ENCODE data around the gene KRTAP17-1. TPM values are rescaled to one million over a fixed set of nuclear protein-coding genes. Genes with fewer than 3 reads are reported as not detected.
A peak's percentile ranks its signal among the peaks of the same experiment; 100 is the strongest.

The KRTAP17-1 gene
- total RNA-seq, 2 donors from 2014 or later = not detected

DNA sequence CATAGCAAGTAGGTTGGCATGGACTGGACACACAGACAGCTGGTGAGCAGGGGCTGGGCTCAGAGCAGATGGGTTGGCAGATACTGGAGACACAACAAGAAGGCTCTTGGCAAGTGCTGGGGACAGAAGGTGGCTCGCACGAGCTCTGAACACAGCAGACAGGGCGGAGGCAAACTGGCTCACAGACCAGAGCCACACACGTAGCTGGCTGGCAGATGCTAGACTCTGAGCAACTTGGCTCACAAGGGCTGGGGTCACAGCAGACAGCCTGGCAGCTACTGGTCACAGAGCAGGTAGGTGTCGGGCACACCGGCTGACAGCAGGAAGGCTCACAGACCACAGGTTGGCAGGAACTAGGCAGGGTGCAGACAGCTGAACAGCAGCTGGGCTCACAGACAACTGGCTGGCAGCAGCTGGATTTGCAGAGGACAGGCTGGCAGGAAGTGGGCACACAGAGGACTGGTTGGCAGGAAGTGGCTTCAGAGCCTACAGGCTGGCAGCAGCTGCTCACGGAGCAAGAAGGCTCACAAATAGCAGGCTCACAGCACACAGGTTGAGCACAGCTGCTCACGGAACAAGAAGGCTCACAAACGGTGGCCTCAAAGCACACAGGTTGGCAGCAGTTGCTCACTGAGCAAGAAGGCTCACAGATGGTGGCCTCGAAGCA, 7.1 kb downstream of the KRTAP17-1 start:
- WGBS = 26% methylated on average over 8 of the region's 10 CpGs
- no peaks in the 10 kb centered on the region for H3K36me3 ChIP-seq
- intact Hi-C loops (cut with DNase I) = no loop called here
- DNase-seq (ENCODE audit: low spot score) = peak; percentile 44
- TF ChIP-seq, protein P1, sequence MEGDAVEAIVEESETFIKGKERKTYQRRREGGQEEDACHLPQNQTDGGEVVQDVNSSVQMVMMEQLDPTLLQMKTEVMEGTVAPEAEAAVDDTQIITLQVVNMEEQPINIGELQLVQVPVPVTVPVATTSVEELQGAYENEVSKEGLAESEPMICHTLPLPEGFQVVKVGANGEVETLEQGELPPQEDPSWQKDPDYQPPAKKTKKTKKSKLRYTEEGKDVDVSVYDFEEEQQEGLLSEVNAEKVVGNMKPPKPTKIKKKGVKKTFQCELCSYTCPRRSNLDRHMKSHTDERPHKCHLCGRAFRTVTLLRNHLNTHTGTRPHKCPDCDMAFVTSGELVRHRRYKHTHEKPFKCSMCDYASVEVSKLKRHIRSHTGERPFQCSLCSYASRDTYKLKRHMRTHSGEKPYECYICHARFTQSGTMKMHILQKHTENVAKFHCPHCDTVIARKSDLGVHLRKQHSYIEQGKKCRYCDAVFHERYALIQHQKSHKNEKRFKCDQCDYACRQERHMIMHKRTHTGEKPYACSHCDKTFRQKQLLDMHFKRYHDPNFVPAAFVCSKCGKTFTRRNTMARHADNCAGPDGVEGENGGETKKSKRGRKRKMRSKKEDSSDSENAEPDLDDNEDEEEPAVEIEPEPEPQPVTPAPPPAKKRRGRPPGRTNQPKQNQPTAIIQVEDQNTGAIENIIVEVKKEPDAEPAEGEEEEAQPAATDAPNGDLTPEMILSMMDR (IDR thresholded peaks at IDR 0.05) = no peak
- peak; percentile 31 for TF ChIP-seq POLR2AphosphoS5 (IDR thresholded peaks at IDR 0.05)
- no peak for TF ChIP-seq POLR2A (IDR thresholded peaks at IDR 0.05)
- H3K4me1 ChIP-seq (replicated peaks) = no peaks in the 10 kb centered on the region
- H3K9me3 ChIP-seq = no peaks in the 10 kb centered on the region
- H3K4me3 ChIP-seq = no peak overlapping the region
- no peak overlapping the region for H3K27ac ChIP-seq
- H3K27me3 ChIP-seq (replicated peaks; ENCODE audit: insufficient read depth) = no peaks in the 10 kb centered on the region

DNA sequence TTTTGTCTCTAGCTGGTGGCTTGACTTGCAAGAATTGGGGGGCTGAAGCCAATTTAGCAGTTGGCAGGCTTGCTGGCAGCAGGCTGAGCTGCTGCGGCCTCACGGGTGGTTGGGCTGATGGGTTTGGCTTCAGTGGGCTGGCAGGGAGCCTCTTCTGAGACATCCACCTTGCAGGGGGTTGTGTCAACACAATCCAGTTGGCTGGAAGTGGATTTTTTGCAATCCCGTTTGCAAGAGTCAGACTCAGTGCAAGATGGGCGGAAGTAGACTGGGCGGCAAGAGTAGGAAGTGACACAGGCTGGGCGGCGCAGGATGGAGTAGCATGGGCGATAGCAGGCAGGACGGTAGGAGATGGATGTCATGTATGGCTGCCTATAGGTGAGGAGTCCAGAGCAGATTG, 7.9 kb downstream of the KRTAP17-1 start:
- intact Hi-C loops (cut with DNase I) = no loop called here
- no peak for DNase-seq (ENCODE audit: low spot score)
- TF ChIP-seq, protein P1 (IDR thresholded peaks at IDR 0.05) = no peak
- TF ChIP-seq POLR2A (IDR thresholded peaks at IDR 0.05) = no peak
- no peak for TF ChIP-seq POLR2AphosphoS5 (IDR thresholded peaks at IDR 0.05)
- 73% methylated on average over 9 of the region's 9 CpGs for WGBS
- Histone ChIP-seq H3K27me3 (replicated peaks; ENCODE audit: insufficient read depth) (no peaks in the 10 kb centered on the region), H3K27ac (no peak overlapping the region), H3K4me1 (replicated peaks) (no peaks in the 10 kb centered on the region), H3K9me3 (no peaks in the 10 kb centered on the region), H3K36me3 (no peaks in the 10 kb centered on the region), H3K4me3 (no peak overlapping the region)

DNA sequence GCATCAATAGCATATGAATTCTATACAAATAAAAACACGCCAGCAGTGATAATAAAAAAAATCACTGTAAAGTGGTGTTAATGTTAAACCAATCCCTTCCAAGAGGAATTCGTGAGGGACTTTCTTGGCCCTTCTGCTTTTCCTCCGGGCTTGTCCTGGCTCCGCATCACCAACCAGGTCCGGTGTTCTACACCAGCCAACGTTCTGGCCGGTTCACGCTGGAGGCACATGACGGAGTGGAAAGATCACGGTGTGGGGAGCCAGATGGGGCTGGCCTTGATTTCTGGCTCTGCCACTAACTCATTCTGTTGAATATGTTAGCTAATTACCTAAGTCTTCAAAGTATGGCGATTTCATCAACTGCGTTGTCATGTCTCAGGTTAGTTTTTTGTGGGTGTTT, 11.4 kb downstream of the KRTAP17-1 start:
- H3K27me3 ChIP-seq (replicated peaks; ENCODE audit: insufficient read depth) = no peaks in the 10 kb centered on the region
- no peaks in the 10 kb centered on the region for H3K9me3 ChIP-seq
- no peak for TF ChIP-seq POLR2A (IDR thresholded peaks at IDR 0.05)
- TF ChIP-seq, protein P1 (IDR thresholded peaks at IDR 0.05) = no peak
- TF ChIP-seq POLR2AphosphoS5 (IDR thresholded peaks at IDR 0.05) = no peak
- 83% methylated on average over 12 of the region's 12 CpGs for WGBS
- no peak overlapping the region for H3K27ac ChIP-seq
- H3K4me1 ChIP-seq (replicated peaks) = no peaks in the 10 kb centered on the region
- no peak for DNase-seq (ENCODE audit: low spot score)
- no peak overlapping the region for H3K4me3 ChIP-seq
- intact Hi-C loops (cut with DNase I) = no loop called here
- H3K36me3 ChIP-seq = no peaks in the 10 kb centered on the region

DNA sequence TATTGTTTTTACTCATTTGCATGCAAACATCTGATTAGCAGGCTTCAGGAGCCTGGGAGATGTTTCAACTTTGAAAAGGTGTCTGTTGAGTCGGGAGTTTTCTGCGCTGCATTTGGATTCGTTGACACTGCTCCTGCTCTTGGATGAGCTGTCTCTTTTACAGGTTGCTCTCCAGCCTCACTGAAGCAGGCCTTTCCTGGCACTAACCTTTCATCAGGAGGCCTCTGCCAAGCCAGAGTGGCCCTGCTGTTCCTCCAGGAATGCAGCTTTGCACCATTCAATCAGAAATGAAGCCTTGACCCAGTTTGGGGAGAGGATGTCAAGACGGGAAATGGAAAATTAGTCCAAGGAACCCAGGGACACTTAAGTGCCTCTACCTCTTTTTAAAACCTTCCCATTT, 12.5 kb downstream of the KRTAP17-1 start:
- WGBS = 74% methylated on average over 4 of the region's 4 CpGs
- no peaks in the 10 kb centered on the region for H3K4me1 ChIP-seq (replicated peaks)
- H3K27me3 ChIP-seq (replicated peaks; ENCODE audit: insufficient read depth) = no peaks in the 10 kb centered on the region
- TF ChIP-seq, protein P1 (IDR thresholded peaks at IDR 0.05) = no peak
- no peak for TF ChIP-seq POLR2AphosphoS5 (IDR thresholded peaks at IDR 0.05)
- TF ChIP-seq POLR2A (IDR thresholded peaks at IDR 0.05) = no peak
- no peak overlapping the region for H3K27ac ChIP-seq
- intact Hi-C loops (cut with DNase I) = no loop called here
- H3K4me3 ChIP-seq = no peak overlapping the region
- H3K36me3 ChIP-seq = no peaks in the 10 kb centered on the region
- H3K9me3 ChIP-seq = no peaks in the 10 kb centered on the region
- DNase-seq (ENCODE audit: low spot score) = no peak

All from prostate gland (tissue), 2 donors.